K562 (cell line): Measurements from ENCODE around the gene MYMX. TPM values are rescaled to one million over a fixed set of nuclear protein-coding genes. Genes with fewer than 3 reads are reported as not detected.

ENCODE experiments used
- BCL6 ChIP-seq: fragments of 250-450 bp; sonication (Bioruptor Pico); IDR thresholded peaks from 2 replicates; pipeline ENCODE4 v1.4.0; 2020
- BDP1 ChIP-seq: IDR thresholded peaks from 3 replicates; pipeline ENCODE4 v1.6.1; 2011; ENCODE audit not compliant: insufficient read length, insufficient read depth
- BRF2 ChIP-seq: IDR thresholded peaks from 3 replicates; pipeline ENCODE4 v1.6.1; 2011; ENCODE audit warnings: borderline replicate concordance, mild to moderate bottlenecking; ENCODE audit not compliant: insufficient read length, insufficient read depth
- CBX2 ChIP-seq: fragments of 200-600 bp; sonication (generic); IDR thresholded peaks from one replicate; pipeline ENCODE4 v1.6.1; 2012; ENCODE audit warnings: mild to moderate bottlenecking, low read length, inconsistent platforms; ENCODE audit not compliant: insufficient read depth, poor library complexity, severe bottlenecking
- CEBPB ChIP-seq: fragments of 450-650 bp; IDR thresholded peaks from 2 replicates; pipeline ENCODE4 v1.6.1; 2016; ENCODE audit warnings: missing genetic modification characterization, missing compliant biosample characterization
- CEBPG ChIP-seq, 3 experiments: fragments of 200-800 bp in 1 of 3; sonication (Bioruptor generic) in 1 of 3; sonication (generic) in 1 of 3; formaldehyde crosslinking in 1 of 3; IDR thresholded peaks in 2 of 3; conservative IDR thresholded peaks in 1 of 3; 2 replicates each; pipeline versions ENCODE4 v1.6.1 to v1.8.0; 2016 to 2022; ENCODE audit warnings: missing compliant biosample characterization in 2 of 3, missing genetic modification characterization in 2 of 3, mild to moderate bottlenecking in 1 of 3, missing genetic modification reagents in 1 of 3
- ETV5 ChIP-seq: sonication (generic); formaldehyde crosslinking; IDR thresholded peaks from 2 replicates; pipeline ENCODE4 v1.4.0; 2020; ENCODE audit warnings: low read depth, mild to moderate bottlenecking, missing genetic modification reagents
- HMGXB4 ChIP-seq: sonication (generic); formaldehyde crosslinking; IDR thresholded peaks from 2 replicates; pipeline ENCODE4 v1.8.1; 2023; ENCODE audit warnings: mild to moderate bottlenecking, missing genetic modification reagents
- L3MBTL2 ChIP-seq: fragments of 450-650 bp; IDR thresholded peaks from 2 replicates; pipeline ENCODE4 v1.6.1; 2016; ENCODE audit warnings: mild to moderate bottlenecking, moderate library complexity
- NR2C2 ChIP-seq, 2 experiments: fragments of 200-800 bp in 1 of 2; sonication (Bioruptor generic) in 1 of 2; sonication (generic) in 1 of 2; formaldehyde crosslinking in 1 of 2; IDR thresholded peaks; 2 replicates each; pipeline versions ENCODE4 v1.6.1 to v1.8.0; 2016 to 2022; ENCODE audit warnings: mild to moderate bottlenecking in 1 of 2, missing compliant biosample characterization in 1 of 2, missing genetic modification characterization in 1 of 2, missing genetic modification reagents in 1 of 2
- RBM14 ChIP-seq: fragments of 200-400 bp; formaldehyde crosslinking; IDR thresholded peaks from 2 replicates; pipeline ENCODE4 v1.6.1; 2018; ENCODE audit warnings: low read depth, mild to moderate bottlenecking, low read length, moderate library complexity, borderline replicate concordance; ENCODE audit not compliant: insufficient read depth
- RBM17 ChIP-seq: fragments of 200-400 bp; formaldehyde crosslinking; IDR thresholded peaks from 2 replicates; pipeline ENCODE4 v1.6.1; 2017; ENCODE audit warnings: low read depth, mild to moderate bottlenecking, low read length, borderline replicate concordance
- SMAD3 ChIP-seq: fragments of 450-650 bp; formaldehyde crosslinking; conservative IDR thresholded peaks from 2 replicates; pipeline ENCODE4 v1.4.0; 2020; ENCODE audit warnings: mild to moderate bottlenecking
- SREBF2 ChIP-seq: sonication (generic); formaldehyde crosslinking; IDR thresholded peaks from 2 replicates; pipeline ENCODE4 v1.4.0; 2020; ENCODE audit warnings: mild to moderate bottlenecking, missing genetic modification reagents
- U2AF1 ChIP-seq: fragments of 200-400 bp; formaldehyde crosslinking; optimal IDR thresholded peaks from 2 replicates; pipeline ENCODE3; 2017; ENCODE audit warnings: mild to moderate bottlenecking, low read depth, low read length, moderate library complexity
- ZBTB43 ChIP-seq: sonication (generic); formaldehyde crosslinking; IDR thresholded peaks from 2 replicates; pipeline ENCODE4 v1.8.0; 2023; ENCODE audit warnings: mild to moderate bottlenecking, missing genetic modification reagents
- ZBTB49 ChIP-seq: sonication (generic); formaldehyde crosslinking; IDR thresholded peaks from 2 replicates; pipeline ENCODE4 v1.8.0; 2022; ENCODE audit warnings: missing genetic modification reagents, mild to moderate bottlenecking, borderline replicate concordance
- ZNF217 ChIP-seq: sonication (generic); formaldehyde crosslinking; IDR thresholded peaks from 2 replicates; pipeline ENCODE4 v1.8.0; 2022; ENCODE audit warnings: mild to moderate bottlenecking, missing genetic modification reagents
- ZNF561 ChIP-seq: fragments of 450-650 bp; formaldehyde crosslinking; conservative IDR thresholded peaks from 2 replicates; pipeline ENCODE4 v1.4.0; 2020; ENCODE audit warnings: mild to moderate bottlenecking, moderate library complexity
- ZNF76 ChIP-seq: fragments of 250-450 bp; sonication (Bioruptor Pico); IDR thresholded peaks from 2 replicates; pipeline ENCODE4 v1.4.0; 2020; ENCODE audit warnings: mild to moderate bottlenecking, moderate library complexity, borderline replicate concordance
- polyA plus RNA-seq, 8 experiments: library from polyadenylated mRNA; depleted of rRNA in 4 of 8; stranded (reverse) in 5 of 8; unstranded in 3 of 8; fragments of >200 nt; fragmentation: Nextera tagmentation in 2 of 8; fragmentation: Illumina TruSeq in 1 of 8; extraction: Ambion mirVana in 2 of 8; extraction: Trizol in 1 of 8; gene quantifications; 2 replicates each; pipeline versions ENCODE4 v1.2.1 to v1.2.3, GENCODE V29; 2011 to 2014; ENCODE audit warnings: inconsistent platforms in 1 of 8, missing spikeins in 1 of 8
- total RNA-seq, 7 experiments: library from RNA; depleted of rRNA in 6 of 7; stranded (reverse); fragments of >200 nt in 6 of 7; fragmentation: Illumina TruSeq in 2 of 7; extraction: Trizol in 2 of 7; gene quantifications; 2 replicates each; pipeline versions ENCODE4 v1.2.1 to v1.2.3, GENCODE V29; 2011 to 2021; ENCODE audit warnings: low replicate concordance in 1 of 7

The MYMX gene
- total and polyA plus RNA-seq, 9 of the 15 experiments (the other 6 are each of a cell fraction or from before 2014, with no cell fraction given): 0.12 TPM; not detected in 8

- TF ChIP-seq HMGXB4 (CRISPR knock-in tag) (no peak), RBM14 (no peak), CBX2 (no peak), CEBPG (CRISPR knock-in tag; IDR thresholded peaks at IDR 0.05) (no peak), CEBPG (tag; conservative IDR thresholded peaks at IDR 0.05 in 1 of 2, IDR thresholded peaks at IDR 0.05 in 1 of 2) (no peak), U2AF1 (no peak), ZNF76 (CRISPR knock-in tag) (no peak), BRF2 (no peak), ZNF217 (CRISPR knock-in tag) (no peak), ZBTB49 (CRISPR knock-in tag) (no peak), NR2C2 (CRISPR knock-in tag; IDR thresholded peaks at IDR 0.05) (no peak), NR2C2 (tag; IDR thresholded peaks at IDR 0.05) (peak; percentile 71), BCL6 (CRISPR knock-in tag) (no peak), CEBPB (tag) (no peak), ZBTB43 (no peak), BDP1 (no peak), ETV5 (CRISPR knock-in tag) (no peak), SREBF2 (CRISPR knock-in tag) (no peak), L3MBTL2 (no peak), RBM17 (no peak), ZNF561 (CRISPR knock-in tag) (no peak), SMAD3 (CRISPR knock-in tag) (no peak)
Measured at GRCh38 chr6:44226368-44227147, 9.8 kb downstream of the MYMX start (continued).
